Measurements from ENCODE around the gene COQ3. TPM values are rescaled to one million over a fixed set of nuclear protein-coding genes. Genes with fewer than 3 reads are reported as not detected.

Gene COQ3
- total RNA-seq, 1 experiment from 2014 or later, result 5.8 TPM

DNA sequence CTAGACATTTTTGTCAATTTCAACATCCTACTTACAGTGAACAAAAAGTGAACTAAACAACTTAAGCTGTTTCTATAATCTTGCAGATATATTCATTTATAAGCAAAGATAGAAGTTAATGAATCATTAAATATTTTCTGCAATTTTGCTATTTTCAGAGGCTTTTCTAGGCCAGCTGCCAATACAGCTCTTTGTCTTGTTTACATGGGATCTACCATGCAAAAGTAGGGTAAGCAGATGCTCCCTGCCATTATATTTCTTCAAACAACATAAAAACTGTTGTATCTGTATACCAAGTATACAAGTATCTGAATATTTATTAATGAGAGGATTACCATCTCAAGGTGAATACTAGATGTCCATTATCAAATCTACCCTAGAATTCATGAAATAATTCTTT is 15.7 kb upstream of the COQ3 start:
- CTCF ChIA-PET, result no interaction called here
- H3K4me1 ChIP-seq, result no peaks in the 10 kb centered on the region
- Mint-ChIP-seq H3K9me3 (ENCODE audit: unreplicated experiment) (no peaks in the 10 kb centered on the region), H3K27ac (ENCODE audit: unreplicated experiment) (no peak overlapping the region), H3K4me1 (ENCODE audit: low read depth, unreplicated experiment) (no peaks in the 10 kb centered on the region), H3K27me3 (ENCODE audit: insufficient read depth, unreplicated experiment) (no peaks in the 10 kb centered on the region), H3K36me3 (ENCODE audit: insufficient read depth, unreplicated experiment) (peaks cover 80% of the 10 kb centered on the region), H3K4me3 (ENCODE audit: unreplicated experiment) (no peak overlapping the region)
- POLR2A ChIA-PET, result no interaction called here
- intact Hi-C loops (cut with micrococcal nuclease; ENCODE audit: unreplicated experiment), result no loop called here
- BruUV-seq (replicated peaks), result no TSS peak
- DNase-seq, result no peak
- no peaks in the 10 kb centered on the region for H3K27me3 ChIP-seq (replicated peaks; ENCODE audit: control insufficient read depth, insufficient read depth, low read length)
- H3K4me3 ChIP-seq (ENCODE audit: low read depth, low read length), result no peak overlapping the region
- peaks cover 2% of the 10 kb centered on the region for H3K36me3 ChIP-seq (ENCODE audit: control insufficient read depth, insufficient read depth, low read length)
- TF ChIP-seq CTCF (IDR thresholded peaks at IDR 0.05; ENCODE audit: insufficient read depth in 1 of 2, low read depth in 1 of 2, low read length in 1 of 2, severe bottlenecking in 1 of 2, unreplicated experiment in 1 of 2), result no peak
- no peaks in the 10 kb centered on the region for H3K9me3 ChIP-seq

DNA sequence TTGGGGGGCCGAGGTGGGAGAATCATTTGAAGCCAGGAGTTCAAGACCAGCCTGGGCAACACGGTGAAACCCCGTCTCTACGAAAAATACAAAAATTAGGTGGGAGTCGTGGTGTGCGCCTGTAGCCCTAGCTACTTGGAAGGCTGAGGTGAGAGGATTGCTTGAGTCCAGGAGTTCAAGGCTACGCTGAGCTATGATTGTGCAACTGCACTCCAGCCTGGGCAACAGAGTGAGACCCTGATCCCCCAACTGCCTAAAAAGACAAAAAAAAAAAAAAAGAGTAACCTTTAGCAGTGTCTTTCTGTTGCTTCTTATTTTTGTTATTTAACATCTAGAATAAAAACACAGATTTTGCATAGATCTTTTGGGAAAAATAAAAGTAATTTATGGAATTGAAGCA is 13.1 kb upstream of the COQ3 start:
- no peak overlapping the region for H3K27ac Mint-ChIP-seq (ENCODE audit: unreplicated experiment)
- peaks cover 92% of the 10 kb centered on the region for H3K36me3 Mint-ChIP-seq (ENCODE audit: insufficient read depth, unreplicated experiment)
- H3K9me3 Mint-ChIP-seq (ENCODE audit: unreplicated experiment), result no peaks in the 10 kb centered on the region
- no TSS peak for BruUV-seq (replicated peaks)
- DNase-seq, result no peak
- H3K4me1 Mint-ChIP-seq (ENCODE audit: low read depth, unreplicated experiment), result no peaks in the 10 kb centered on the region
- CTCF ChIA-PET, result no interaction called here
- no peak overlapping the region for H3K4me3 ChIP-seq (ENCODE audit: low read depth, low read length)
- no peak for TF ChIP-seq CTCF (IDR thresholded peaks at IDR 0.05; ENCODE audit: insufficient read depth in 1 of 2, low read depth in 1 of 2, low read length in 1 of 2, severe bottlenecking in 1 of 2, unreplicated experiment in 1 of 2)
- no peaks in the 10 kb centered on the region for H3K27me3 ChIP-seq (replicated peaks; ENCODE audit: control insufficient read depth, insufficient read depth, low read length)
- no peaks in the 10 kb centered on the region for H3K4me1 ChIP-seq
- no peaks in the 10 kb centered on the region for H3K27me3 Mint-ChIP-seq (ENCODE audit: insufficient read depth, unreplicated experiment)
- H3K9me3 ChIP-seq, result no peaks in the 10 kb centered on the region
- H3K4me3 Mint-ChIP-seq (ENCODE audit: unreplicated experiment), result no peak overlapping the region
- intact Hi-C loops (cut with micrococcal nuclease; ENCODE audit: unreplicated experiment), result no loop called here
- peaks cover under 1% of the 10 kb centered on the region for H3K36me3 ChIP-seq (ENCODE audit: control insufficient read depth, insufficient read depth, low read length)
- POLR2A ChIA-PET, result no interaction called here

DNA sequence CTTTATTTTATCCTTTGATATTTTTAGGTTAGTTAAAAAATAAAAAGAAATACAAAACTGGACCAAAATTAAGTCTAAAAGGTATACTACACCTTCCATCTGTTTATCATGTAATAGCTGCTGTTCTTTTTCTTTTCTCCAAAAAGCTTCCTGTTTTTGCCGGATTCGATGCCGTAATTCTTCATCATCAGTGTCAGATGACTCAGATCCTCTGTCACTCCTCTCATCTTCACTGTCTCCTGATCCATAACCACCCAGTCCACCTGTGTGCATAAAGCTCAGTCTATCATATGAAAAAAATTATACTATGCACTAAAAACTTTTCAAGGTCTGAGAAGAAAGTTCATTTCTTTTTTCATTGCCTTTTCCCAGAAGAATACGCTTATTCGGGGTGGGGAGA is 8.5 kb upstream of the COQ3 start:
- no TSS peak for BruUV-seq (replicated peaks)
- no peaks in the 10 kb centered on the region for H3K27me3 ChIP-seq (replicated peaks; ENCODE audit: control insufficient read depth, insufficient read depth, low read length)
- ChIA-PET POLR2A (no interaction called here), CTCF (no interaction called here)
- Mint-ChIP-seq H3K27ac (ENCODE audit: unreplicated experiment) (no peak overlapping the region), H3K27me3 (ENCODE audit: insufficient read depth, unreplicated experiment) (no peaks in the 10 kb centered on the region), H3K4me3 (ENCODE audit: unreplicated experiment) (no peak overlapping the region), H3K9me3 (ENCODE audit: unreplicated experiment) (no peaks in the 10 kb centered on the region), H3K36me3 (ENCODE audit: insufficient read depth, unreplicated experiment) (peaks cover 68% of the 10 kb centered on the region), H3K4me1 (ENCODE audit: low read depth, unreplicated experiment) (no peaks in the 10 kb centered on the region)
- no peak for TF ChIP-seq CTCF (IDR thresholded peaks at IDR 0.05; ENCODE audit: insufficient read depth in 1 of 2, low read depth in 1 of 2, low read length in 1 of 2, severe bottlenecking in 1 of 2, unreplicated experiment in 1 of 2)
- intact Hi-C loops (cut with micrococcal nuclease; ENCODE audit: unreplicated experiment), result no loop called here
- no peaks in the 10 kb centered on the region for H3K36me3 ChIP-seq (ENCODE audit: control insufficient read depth, insufficient read depth, low read length)
- H3K9me3 ChIP-seq, result no peaks in the 10 kb centered on the region
- no peak overlapping the region for H3K4me3 ChIP-seq (ENCODE audit: low read depth, low read length)
- no peaks in the 10 kb centered on the region for H3K4me1 ChIP-seq
- DNase-seq, result no peak
